SK-N-SH (cell line): Measurements from ENCODE around the gene BRCA2. TPM values are rescaled to one million over a fixed set of nuclear protein-coding genes. Genes with fewer than 3 reads are reported as not detected.

Experiments used
- CTCF ChIA-PET: fragments of 300-600, 350-600 bp; formaldehyde crosslinking; extraction: SDS; loops from one replicate; lab custom pipeline; 2021; lab: Yijun Ruan, JAX
- POLR2A ChIA-PET: fragments of 350-600 bp; sonication (Branson Sonifier 250); formaldehyde crosslinking; extraction: SDS; loops from one replicate; lab custom pipeline; 2020; ENCODE audit warnings: antibody characterized with exemption, inconsistent platforms; lab: Yijun Ruan, JAX
- DNase-seq: peaks from one replicate; pipeline ENCODE4 v3.0.0; 2012
- H2AFZ ChIP-seq: fragments of 200-600 bp; sonication (generic); 2 replicates; pipeline ENCODE4 v1.8.1; 2016; ENCODE audit warnings: antibody characterized with exemption, mild to moderate bottlenecking, low read depth
- H3F3A ChIP-seq: fragments of 200-600 bp; sonication (generic); replicated peaks from 2 replicates; pipeline ENCODE3; 2016; ENCODE audit warnings: antibody characterized with exemption, mild to moderate bottlenecking; ENCODE audit not compliant: insufficient read depth
- H3K27ac ChIP-seq, 2 experiments: fragments of 200-500 bp in 1 of 2; fragments of 200-600 bp in 1 of 2; sonication (Bioruptor generic) in 1 of 2; sonication (generic), shearing (Covaris generic) in 1 of 2; 2 replicates each; pipeline versions ENCODE4 v1.5.1 to v1.6.1; 2014 to 2016; ENCODE audit warnings: low read depth in 2 of 2, inconsistent platforms in 1 of 2, low read length in 1 of 2, mild to moderate bottlenecking in 1 of 2, mixed read lengths in 1 of 2
- H3K27me3 ChIP-seq: fragments of 200-600 bp; sonication (generic), shearing (Covaris generic); 2 replicates; pipeline ENCODE4 v1.6.1; 2016; ENCODE audit warnings: mixed run types; ENCODE audit not compliant: insufficient read depth
- H3K36me3 ChIP-seq, 2 experiments: fragments of 200-500 bp in 1 of 2; fragments of 200-600 bp in 1 of 2; sonication (Bioruptor generic) in 1 of 2; sonication (generic) in 1 of 2; replicated peaks in 1 of 2; 2 replicates each; pipeline versions ENCODE3 to v1.5.1; 2014 to 2016; ENCODE audit warnings: low read length in 1 of 2, mild to moderate bottlenecking in 1 of 2; ENCODE audit not compliant: insufficient read depth in 2 of 2, control insufficient read depth in 1 of 2
- H3K4me1 ChIP-seq, 2 experiments: fragments of 200-500 bp in 1 of 2; fragments of 200-600 bp in 1 of 2; sonication (Bioruptor generic) in 1 of 2; sonication (generic), shearing (Covaris generic) in 1 of 2; 2 replicates each; pipeline versions ENCODE4 v1.5.1 to v1.6.1; 2014 to 2016; ENCODE audit warnings: low read depth in 1 of 2, low read length in 1 of 2, mixed run types in 1 of 2; ENCODE audit not compliant: insufficient read depth in 2 of 2, control insufficient read depth in 1 of 2
- H3K4me2 ChIP-seq: fragments of 200-600 bp; sonication (generic), shearing (Covaris generic); 2 replicates; pipeline ENCODE4 v1.6.1; 2017; ENCODE audit warnings: mixed run types
- H3K4me3 ChIP-seq, 2 experiments: fragments of 200-500 bp in 1 of 2; fragments of 200-600 bp in 1 of 2; sonication (Bioruptor generic) in 1 of 2; sonication (generic), shearing (Covaris generic) in 1 of 2; 2 replicates each; pipeline versions ENCODE4 v1.5.1 to v1.8.1; 2014 to 2016; ENCODE audit warnings: low read depth in 2 of 2, inconsistent platforms in 1 of 2, low read length in 1 of 2, mild to moderate bottlenecking in 1 of 2, mixed read lengths in 1 of 2, moderate library complexity in 1 of 2
- H3K79me2 ChIP-seq: fragments of 200-600 bp; sonication (generic); 2 replicates; pipeline ENCODE4 v1.8.1; 2017; ENCODE audit warnings: mild to moderate bottlenecking; ENCODE audit not compliant: insufficient read depth
- H3K9ac ChIP-seq: fragments of 200-600 bp; sonication (generic); 2 replicates; pipeline ENCODE4 v1.6.1; 2017; ENCODE audit warnings: mixed run types
- H3K9me2 ChIP-seq: fragments of 200-600 bp; sonication (generic); 2 replicates; pipeline ENCODE4 v1.6.1; 2017; ENCODE audit warnings: mixed run types
- H3K9me3 ChIP-seq: fragments of 200-600 bp; sonication (generic); 2 replicates; pipeline ENCODE4 v1.6.1; 2017; ENCODE audit warnings: mixed run types, mild to moderate bottlenecking, moderate library complexity
- H4K20me1 ChIP-seq: fragments of 200-600 bp; sonication (generic); 2 replicates; pipeline ENCODE4 v1.6.1; 2017; ENCODE audit warnings: mild to moderate bottlenecking, mixed run types; ENCODE audit not compliant: insufficient read depth
- CHD2 ChIP-seq: fragments of 150-350 bp; IDR thresholded peaks from 2 replicates; pipeline ENCODE4 v1.6.1; 2018; ENCODE audit warnings: low read length; ENCODE audit not compliant: partially characterized antibody
- EP300 ChIP-seq, 2 experiments: IDR thresholded peaks; 2 replicates each; pipeline versions ENCODE4 v1.4.0 to v1.6.1; 2012; ENCODE audit warnings: borderline replicate concordance in 1 of 2, low read depth in 1 of 2, low read length in 1 of 2
- FOSL2 ChIP-seq: IDR thresholded peaks from 2 replicates; pipeline ENCODE4 v1.4.0; 2012; ENCODE audit warnings: low read depth, mild to moderate bottlenecking, moderate library complexity, borderline replicate concordance
- GABPA ChIP-seq: IDR thresholded peaks from 2 replicates; pipeline ENCODE4 v1.4.0; 2012; ENCODE audit warnings: low read depth, mild to moderate bottlenecking
- GATA2 ChIP-seq: sonication (generic); formaldehyde crosslinking; IDR thresholded peaks from 2 replicates; pipeline ENCODE4 v1.5.0; 2020; ENCODE audit warnings: mild to moderate bottlenecking, missing genetic modification reagents
- MEF2A ChIP-seq: IDR thresholded peaks from 2 replicates; pipeline ENCODE4 v1.4.0; 2012; ENCODE audit warnings: low read depth, borderline replicate concordance
- MXI1 ChIP-seq: IDR thresholded peaks from 2 replicates; pipeline ENCODE4 v1.6.1; 2012; ENCODE audit warnings: mild to moderate bottlenecking, low read depth, low read length, improper control_type of control experiment
- NFIC ChIP-seq: IDR thresholded peaks from 2 replicates; pipeline ENCODE4 v1.4.0; 2012; ENCODE audit warnings: borderline replicate concordance
- RFX5 ChIP-seq: IDR thresholded peaks from 2 replicates; pipeline ENCODE4 v1.6.1; 2012; ENCODE audit warnings: mild to moderate bottlenecking, improper control_type of control experiment, low read length
- RXRA ChIP-seq: IDR thresholded peaks from 2 replicates; pipeline ENCODE4 v1.4.0; 2012; ENCODE audit warnings: low read depth, mild to moderate bottlenecking, borderline replicate concordance
- TCF12 ChIP-seq: IDR thresholded peaks from 2 replicates; pipeline ENCODE4 v1.4.0; 2012
- TEAD4 ChIP-seq: IDR thresholded peaks from 2 replicates; pipeline ENCODE4 v1.4.0; 2012; ENCODE audit warnings: mild to moderate bottlenecking, borderline replicate concordance; ENCODE audit not compliant: insufficient read depth
- WGBS: methylation state at CpG from one replicate; pipeline ENCODE4 v1.1.6; 2017; ENCODE audit warnings: low lambda C conversion rate; 5-methylcytosine and 5-hydroxymethylcytosine counted together
- polyA plus RNA-seq, 3 experiments: library from polyadenylated mRNA; depleted of rRNA; stranded (reverse); fragments of >200 nt; gene quantifications; 2 replicates each; pipeline ENCODE4 v1.2.3, GENCODE V29; 2012
- TF ChIP-seq, protein P1 (sequence below): fragments of 150-350 bp; IDR thresholded peaks from 2 replicates; pipeline ENCODE4 v1.6.1; 2017; ENCODE audit warnings: antibody characterized with exemption, low read length, low read depth, borderline replicate concordance
- TF ChIP-seq, protein P2 (sequence below): IDR thresholded peaks from 2 replicates; pipeline ENCODE4; 2012
- TF ChIP-seq, protein P3 (sequence below): IDR thresholded peaks from 2 replicates; pipeline ENCODE4 v1.4.0; 2012; ENCODE audit warnings: low read depth, borderline replicate concordance

Gene BRCA2
- polyA plus RNA-seq, 1 of the 3 experiments (the other 2 are of a cell fraction), result 1.6 TPM

DNA sequence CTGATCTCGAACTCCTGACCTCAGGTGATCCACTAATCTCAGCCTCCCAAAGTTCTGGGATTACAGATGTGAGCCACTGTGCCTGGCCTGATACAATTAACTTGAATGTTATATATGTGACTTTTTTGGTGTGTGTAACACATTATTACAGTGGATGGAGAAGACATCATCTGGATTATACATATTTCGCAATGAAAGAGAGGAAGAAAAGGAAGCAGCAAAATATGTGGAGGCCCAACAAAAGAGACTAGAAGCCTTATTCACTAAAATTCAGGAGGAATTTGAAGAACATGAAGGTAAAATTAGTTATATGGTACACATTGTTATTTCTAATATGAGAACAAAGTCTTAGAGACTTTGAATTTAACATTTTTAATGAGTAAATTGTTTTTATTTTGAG lies 55.5 kb downstream of the BRCA2 start:
- no peaks in the 10 kb centered on the region for H4K20me1 ChIP-seq
- no peak overlapping the region for H3K9ac ChIP-seq
- no peak overlapping the region for H2AFZ ChIP-seq
- ChIA-PET POLR2A (no interaction called here), CTCF (no interaction called here)
- peaks cover 0 to 15% of the 10 kb centered on the region in 2 experiments for H3K36me3 ChIP-seq
- no peaks in the 10 kb centered on the region for H3K27me3 ChIP-seq
- H3K9me3 ChIP-seq, result no peaks in the 10 kb centered on the region
- TF ChIP-seq, protein P1, sequence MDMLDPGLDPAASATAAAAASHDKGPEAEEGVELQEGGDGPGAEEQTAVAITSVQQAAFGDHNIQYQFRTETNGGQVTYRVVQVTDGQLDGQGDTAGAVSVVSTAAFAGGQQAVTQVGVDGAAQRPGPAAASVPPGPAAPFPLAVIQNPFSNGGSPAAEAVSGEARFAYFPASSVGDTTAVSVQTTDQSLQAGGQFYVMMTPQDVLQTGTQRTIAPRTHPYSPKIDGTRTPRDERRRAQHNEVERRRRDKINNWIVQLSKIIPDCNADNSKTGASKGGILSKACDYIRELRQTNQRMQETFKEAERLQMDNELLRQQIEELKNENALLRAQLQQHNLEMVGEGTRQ, result no peak
- no peak for TF ChIP-seq TEAD4
- TF ChIP-seq GATA2 (CRISPR knock-in tag), result no peak
- no peak for TF ChIP-seq NFIC
- TF ChIP-seq FOSL2, result no peak
- TF ChIP-seq, protein P2, sequence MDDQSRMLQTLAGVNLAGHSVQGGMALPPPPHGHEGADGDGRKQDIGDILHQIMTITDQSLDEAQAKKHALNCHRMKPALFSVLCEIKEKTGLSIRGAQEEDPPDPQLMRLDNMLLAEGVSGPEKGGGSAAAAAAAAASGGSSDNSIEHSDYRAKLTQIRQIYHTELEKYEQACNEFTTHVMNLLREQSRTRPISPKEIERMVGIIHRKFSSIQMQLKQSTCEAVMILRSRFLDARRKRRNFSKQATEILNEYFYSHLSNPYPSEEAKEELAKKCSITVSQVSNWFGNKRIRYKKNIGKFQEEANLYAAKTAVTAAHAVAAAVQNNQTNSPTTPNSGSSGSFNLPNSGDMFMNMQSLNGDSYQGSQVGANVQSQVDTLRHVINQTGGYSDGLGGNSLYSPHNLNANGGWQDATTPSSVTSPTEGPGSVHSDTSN, result no peak
- TF ChIP-seq GABPA, result no peak
- TF ChIP-seq, protein P3, sequence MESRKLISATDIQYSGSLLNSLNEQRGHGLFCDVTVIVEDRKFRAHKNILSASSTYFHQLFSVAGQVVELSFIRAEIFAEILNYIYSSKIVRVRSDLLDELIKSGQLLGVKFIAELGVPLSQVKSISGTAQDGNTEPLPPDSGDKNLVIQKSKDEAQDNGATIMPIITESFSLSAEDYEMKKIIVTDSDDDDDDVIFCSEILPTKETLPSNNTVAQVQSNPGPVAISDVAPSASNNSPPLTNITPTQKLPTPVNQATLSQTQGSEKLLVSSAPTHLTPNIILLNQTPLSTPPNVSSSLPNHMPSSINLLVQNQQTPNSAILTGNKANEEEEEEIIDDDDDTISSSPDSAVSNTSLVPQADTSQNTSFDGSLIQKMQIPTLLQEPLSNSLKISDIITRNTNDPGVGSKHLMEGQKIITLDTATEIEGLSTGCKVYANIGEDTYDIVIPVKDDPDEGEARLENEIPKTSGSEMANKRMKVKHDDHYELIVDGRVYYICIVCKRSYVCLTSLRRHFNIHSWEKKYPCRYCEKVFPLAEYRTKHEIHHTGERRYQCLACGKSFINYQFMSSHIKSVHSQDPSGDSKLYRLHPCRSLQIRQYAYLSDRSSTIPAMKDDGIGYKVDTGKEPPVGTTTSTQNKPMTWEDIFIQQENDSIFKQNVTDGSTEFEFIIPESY, result no peak
- TF ChIP-seq RXRA, result no peak
- TF ChIP-seq MXI1, result no peak
- no peak for TF ChIP-seq RFX5
- no peak for TF ChIP-seq CHD2
- no peak for TF ChIP-seq TCF12
- TF ChIP-seq MEF2A, result no peak
- TF ChIP-seq EP300 (IDR thresholded peaks at IDR 0.05; ENCODE audit: borderline replicate concordance in 1 of 2, low read depth in 1 of 2, low read length in 1 of 2), result no peak
- no peaks in the 10 kb centered on the region for H3F3A ChIP-seq
- no peak for DNase-seq
- no peak overlapping the region for H3K27ac ChIP-seq
- no peak overlapping the region for H3K4me3 ChIP-seq
- no peak overlapping the region for H3K4me2 ChIP-seq
- H3K79me2 ChIP-seq, result no peaks in the 10 kb centered on the region
- no peaks in the 10 kb centered on the region for H3K4me1 ChIP-seq
- H3K9me2 ChIP-seq, result no peaks in the 10 kb centered on the region
- WGBS, result 100% methylated on average over 2 of the region's 2 CpGs
